ENCODE measurements around the gene OTUD5. TPM values are rescaled to one million over a fixed set of nuclear protein-coding genes. Genes with fewer than 3 reads are reported as not detected.

The OTUD5 gene
- total RNA-seq, 2 experiments from 2014 or later = 60.7 to 62.4 TPM

DNA sequence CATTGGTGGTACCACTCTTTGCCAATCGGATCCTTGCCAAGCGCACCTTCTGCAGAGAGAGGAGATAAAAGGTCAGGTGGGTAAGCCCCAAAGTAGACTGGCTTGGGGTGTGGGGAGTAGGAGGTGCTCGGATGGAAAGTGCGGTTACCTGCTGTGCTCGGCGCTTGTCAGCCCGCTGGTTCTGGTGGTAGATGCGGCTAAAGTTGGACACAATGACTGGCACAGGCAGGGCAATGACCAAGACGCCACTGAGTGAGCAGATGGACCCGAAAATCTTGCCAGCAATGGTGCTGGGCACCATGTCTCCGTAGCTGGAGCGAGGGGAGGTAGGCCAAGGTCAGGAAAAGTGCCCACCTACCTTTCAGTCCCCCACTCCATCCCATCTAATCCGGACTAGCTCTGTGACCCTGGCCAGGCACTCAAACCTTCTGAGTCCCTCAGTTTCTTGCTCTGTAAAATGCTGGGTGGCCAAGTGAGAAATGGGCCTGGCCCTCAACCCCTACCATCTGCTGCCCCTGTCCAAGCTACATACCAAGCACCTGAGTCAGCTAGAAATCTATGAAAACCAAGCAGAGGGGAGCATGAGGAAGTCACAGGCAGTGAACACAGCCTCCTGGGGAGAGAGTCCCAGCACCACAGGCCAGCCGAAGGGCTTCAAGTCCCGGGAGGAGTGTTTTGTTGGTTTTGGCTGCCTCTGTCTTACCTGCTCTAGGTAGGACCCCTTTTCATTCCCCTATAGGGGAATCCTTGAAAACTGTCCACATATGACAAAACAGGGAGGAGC lies 9.6 kb upstream of the OTUD5 start:
- Mint-ChIP-seq H3K4me3 (no peak overlapping the region), H3K4me1 (peaks cover 2% of the 10 kb centered on the region), H3K27ac (peak overlapping the region; percentile 34), H3K9me3 (no peaks in the 10 kb centered on the region), H3K36me3 (peaks cover 5% of the 10 kb centered on the region), H3K27me3 (no peaks in the 10 kb centered on the region)
- POLR2A ChIA-PET = no interaction called here
- ATAC-seq (ENCODE audit: low read depth) (no peak), DNase-seq (no peak)

DNA sequence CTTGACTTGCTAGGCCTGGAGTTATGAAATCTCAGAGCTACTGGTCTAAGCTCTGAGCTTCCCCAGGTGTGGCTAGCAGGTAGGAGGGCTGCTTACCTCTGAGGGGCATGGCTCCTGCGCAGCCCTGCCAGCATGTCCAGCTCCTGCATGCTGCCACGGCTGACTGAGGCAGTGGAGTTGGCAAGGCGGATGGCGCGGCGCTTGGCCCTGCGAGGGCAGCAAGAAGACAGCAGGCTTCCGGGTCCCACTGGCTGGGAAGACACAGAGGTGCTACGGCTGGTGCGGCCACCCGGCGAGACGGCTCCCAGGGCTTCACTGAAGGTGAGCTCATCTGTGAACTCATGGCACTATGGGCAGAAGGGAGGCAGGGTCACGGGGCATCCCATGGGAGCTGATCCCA lies 8.6 kb upstream of the OTUD5 start:
- H3K36me3 Mint-ChIP-seq = peaks cover 5% of the 10 kb centered on the region
- H3K9me3 Mint-ChIP-seq = no peaks in the 10 kb centered on the region
- ATAC-seq (ENCODE audit: low read depth) = no peak
- POLR2A ChIA-PET = no interaction called here
- no peak for DNase-seq
- H3K27ac Mint-ChIP-seq = no peak overlapping the region
- peaks cover 2% of the 10 kb centered on the region for H3K4me1 Mint-ChIP-seq
- no peaks in the 10 kb centered on the region for H3K27me3 Mint-ChIP-seq
- no peak overlapping the region for H3K4me3 Mint-ChIP-seq

DNA sequence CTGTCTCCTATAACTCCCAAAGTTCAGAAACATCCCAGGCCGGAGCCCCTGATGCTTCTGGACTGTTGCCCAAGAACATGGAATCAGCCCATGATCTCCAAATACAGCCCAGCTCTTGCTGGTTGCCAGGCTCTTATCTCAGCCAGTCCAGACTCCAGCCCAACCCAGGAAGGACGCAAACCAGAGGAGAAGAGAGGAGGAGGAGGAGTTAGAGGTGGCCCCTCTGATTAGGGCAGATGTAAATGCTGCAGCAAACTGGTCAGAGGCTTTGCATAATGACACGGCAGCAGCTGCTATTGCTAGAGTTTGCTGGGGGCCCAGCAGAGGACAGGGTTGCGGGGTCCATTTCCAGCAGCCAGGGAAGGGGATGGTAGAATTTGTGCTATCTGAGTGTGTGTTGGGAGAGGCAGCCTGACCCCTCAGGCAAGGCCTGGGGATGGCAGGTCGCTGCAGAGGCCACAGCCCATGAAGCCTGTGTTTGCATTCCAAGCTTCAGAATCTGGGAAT lies 4.2 kb upstream of the OTUD5 start:
- Mint-ChIP-seq H3K9me3 (no peaks in the 10 kb centered on the region), H3K4me3 (no peak overlapping the region), H3K36me3 (peaks cover 3% of the 10 kb centered on the region), H3K4me1 (peaks cover 3% of the 10 kb centered on the region), H3K27me3 (no peaks in the 10 kb centered on the region), H3K27ac (no peak overlapping the region)
- DNase-seq (no peak), ATAC-seq (ENCODE audit: low read depth) (no peak)
- POLR2A ChIA-PET = no interaction called here

DNA sequence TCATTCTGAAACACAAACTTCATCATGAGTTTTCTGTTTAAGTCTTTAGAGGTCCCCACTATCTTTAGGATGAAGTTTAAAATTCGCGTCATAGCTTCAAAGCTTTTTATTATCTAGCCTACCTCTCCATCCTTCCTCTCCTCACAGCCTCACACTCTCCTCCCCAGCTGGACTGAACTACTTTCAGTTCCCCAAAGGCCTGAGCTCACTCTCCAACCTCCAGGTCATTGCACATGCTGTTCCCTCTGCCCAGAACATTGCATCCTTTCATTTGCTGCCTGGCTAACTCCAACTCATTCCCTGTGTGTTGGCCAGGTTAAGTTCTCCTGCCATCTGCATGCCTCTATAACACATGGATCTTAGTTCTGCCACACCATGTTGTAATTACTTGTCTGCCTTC lies 2.9 kb upstream of the OTUD5 start:
- Mint-ChIP-seq H3K4me1 (peaks cover 6% of the 10 kb centered on the region), H3K9me3 (no peaks in the 10 kb centered on the region), H3K27me3 (no peaks in the 10 kb centered on the region), H3K36me3 (peaks cover 2% of the 10 kb centered on the region), H3K4me3 (peak overlapping the region; percentile 41), H3K27ac (no peak overlapping the region)
- ATAC-seq (ENCODE audit: low read depth) (no peak), DNase-seq (no peak)
- POLR2A ChIA-PET = no interaction called here

DNA sequence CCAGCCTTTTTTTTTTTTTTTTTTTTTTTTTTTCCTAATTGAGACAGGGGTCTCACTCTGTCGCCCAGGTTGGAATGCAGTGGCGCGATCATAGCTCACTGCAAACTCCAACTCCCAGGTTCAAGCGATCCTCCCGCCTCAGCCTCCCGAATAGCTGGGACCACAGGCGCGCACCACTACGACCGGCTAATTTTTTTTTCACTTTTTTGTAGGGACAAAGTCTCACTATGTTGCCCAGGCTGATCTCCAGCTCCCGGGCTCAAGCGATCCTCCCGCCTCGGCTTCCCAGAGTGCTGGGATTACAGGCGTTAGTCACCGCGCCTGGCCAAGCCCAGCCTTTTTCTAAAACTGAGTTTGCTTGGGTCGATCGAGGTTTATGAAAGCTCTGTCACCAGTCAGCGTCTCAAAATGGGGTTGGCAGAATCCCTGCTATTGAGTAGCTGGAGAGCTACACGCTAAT lies 1.3 kb upstream of the OTUD5 start:
- Mint-ChIP-seq H3K4me3 (peak overlapping the region; percentile 98), H3K9me3 (no peaks in the 10 kb centered on the region), H3K27me3 (no peaks in the 10 kb centered on the region), H3K4me1 (peaks cover 6% of the 10 kb centered on the region), H3K27ac (peak overlapping the region; percentile 100), H3K36me3 (no peaks in the 10 kb centered on the region)
- DNase-seq (no peak), ATAC-seq (ENCODE audit: low read depth) (no peak)
- POLR2A ChIA-PET = interaction anchor here (0.6 to 2.6 kb wide), 20 partner anchors 12 to 299 kb away, joined by 3 to 19 read pairs (median 4); partner anchors contain the start of genes GRIPAP1, HDAC6, KCND1 and PQBP1

DNA sequence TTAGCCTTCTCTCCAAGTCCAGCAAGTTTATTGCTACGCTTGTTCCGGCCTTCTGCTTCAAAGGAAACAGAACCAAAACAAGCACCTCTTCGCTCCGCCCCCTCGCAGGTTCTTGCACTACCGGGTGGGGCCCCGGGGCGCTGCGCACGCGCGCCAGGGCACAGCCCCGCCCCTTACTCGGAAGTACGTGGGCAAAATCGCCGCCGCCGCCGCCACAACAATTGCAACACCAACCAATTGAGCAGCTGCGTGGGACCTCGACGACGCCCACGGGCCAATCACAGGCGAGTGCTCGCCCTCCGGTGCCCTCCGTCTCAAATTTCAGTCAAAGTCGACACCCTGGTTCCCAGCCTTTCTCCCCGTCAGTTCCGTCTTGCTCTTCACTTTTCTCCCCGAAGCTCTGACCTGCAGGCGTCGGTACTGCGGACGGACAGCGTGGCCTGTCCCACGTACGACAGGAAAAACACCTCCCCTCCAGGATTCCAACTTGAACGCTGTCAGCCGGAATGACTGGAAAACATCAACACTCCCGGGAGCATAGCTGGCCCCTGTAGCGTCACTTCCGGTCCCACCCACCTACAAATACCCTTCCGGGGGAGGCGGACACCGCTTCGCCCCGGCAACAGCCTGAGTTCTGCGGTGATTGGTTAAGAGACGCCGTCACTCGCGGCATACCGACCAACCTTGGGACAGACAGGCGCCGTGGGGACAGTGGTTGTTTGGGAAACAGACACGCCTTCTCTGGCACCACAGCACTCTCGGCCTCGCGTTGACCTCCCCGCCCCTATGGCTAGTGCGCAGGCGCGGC lies 624 bp upstream of the OTUD5 start:
- Mint-ChIP-seq H3K27me3 (no peaks in the 10 kb centered on the region), H3K9me3 (no peaks in the 10 kb centered on the region), H3K36me3 (no peaks in the 10 kb centered on the region), H3K4me3 (peak overlapping the region; percentile 98), H3K4me1 (peaks cover 8% of the 10 kb centered on the region), H3K27ac (peak overlapping the region; percentile 100)
- POLR2A ChIA-PET = interaction anchor here (0.6 to 2.6 kb wide), 23 partner anchors 12 to 300 kb away, joined by 3 to 19 read pairs (median 4); partner anchors contain the start of genes GRIPAP1, HDAC6, KCND1 and PQBP1
- ATAC-seq (ENCODE audit: low read depth) (peak; percentile 86), DNase-seq (peak; percentile 92)

DNA sequence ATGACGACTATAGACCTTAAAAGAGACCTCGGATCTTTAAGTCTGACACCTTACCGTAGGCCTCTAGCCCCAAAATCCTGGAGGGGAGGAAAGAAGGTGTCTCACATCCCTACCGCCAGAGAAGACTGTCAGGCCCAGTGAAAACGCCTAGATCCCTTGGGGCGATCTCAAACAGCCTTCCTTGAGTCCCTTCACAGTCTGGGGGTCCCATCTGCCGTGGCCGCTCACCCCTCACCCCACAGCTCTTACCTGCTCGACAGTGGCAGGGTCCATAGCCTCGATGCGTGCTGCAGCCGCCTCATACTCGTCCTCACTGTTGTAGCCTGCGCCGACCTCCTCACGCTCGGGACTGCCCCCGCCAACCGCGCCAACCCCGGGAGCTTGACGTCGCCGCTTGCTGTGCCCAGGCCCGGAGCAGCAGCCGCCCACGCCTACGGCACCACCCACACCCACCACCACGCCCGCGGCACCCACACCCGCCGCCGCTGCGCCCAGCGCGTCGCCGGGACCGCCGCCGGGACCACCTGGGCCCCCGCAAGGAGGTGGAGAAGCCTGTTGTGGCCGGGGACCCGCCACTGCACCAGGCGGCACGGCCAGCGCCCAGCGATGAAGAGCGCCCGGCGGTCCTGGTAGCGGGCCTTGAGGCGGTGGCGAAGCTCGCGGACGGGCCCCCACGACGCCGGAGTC lies 536 bp downstream of the OTUD5 start:
- Mint-ChIP-seq H3K27ac (peak overlapping the region; percentile 80), H3K4me1 (peaks cover 14% of the 10 kb centered on the region), H3K9me3 (no peaks in the 10 kb centered on the region), H3K27me3 (no peaks in the 10 kb centered on the region), H3K4me3 (peak overlapping the region; percentile 84), H3K36me3 (no peaks in the 10 kb centered on the region)
- DNase-seq = peak; percentile 52
- no peak for ATAC-seq (ENCODE audit: low read depth)
- POLR2A ChIA-PET = interaction anchor here (0.6 to 1.6 kb wide), 3 partner anchors 20 to 155 kb away, joined by 6 read pairs; partner anchors contain the start of gene HDAC6

DNA sequence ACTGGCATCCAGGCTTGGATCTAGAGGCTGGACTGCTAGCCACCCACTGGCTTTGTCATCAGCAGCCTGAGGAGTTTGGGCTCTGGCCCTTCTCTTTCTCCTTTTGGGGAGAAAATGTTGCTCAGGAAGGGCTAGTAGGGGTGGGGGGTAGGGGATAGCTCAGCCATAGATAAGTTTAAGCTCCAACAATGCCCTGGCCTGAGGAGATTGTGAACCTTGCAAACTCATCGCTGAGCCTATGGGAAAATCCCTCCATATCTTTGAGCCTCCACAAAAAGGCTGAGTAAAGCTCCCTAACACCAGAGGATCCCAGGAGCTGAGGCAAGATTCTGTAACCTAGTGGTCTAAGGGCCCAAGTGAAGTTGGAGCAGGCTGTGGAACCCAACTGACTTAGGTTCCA lies 8.8 kb downstream of the OTUD5 start:
- Mint-ChIP-seq H3K4me3 (no peak overlapping the region), H3K27me3 (no peaks in the 10 kb centered on the region), H3K4me1 (peaks cover 20% of the 10 kb centered on the region), H3K9me3 (no peaks in the 10 kb centered on the region), H3K36me3 (peaks cover 4% of the 10 kb centered on the region), H3K27ac (no peak overlapping the region)
- no peak for DNase-seq
- POLR2A ChIA-PET = interaction anchor here (0.6 kb wide), 2 partner anchors 56 to 321 kb away, joined by 3 read pairs; no protein-coding TSS in a partner anchor
- ATAC-seq (ENCODE audit: low read depth) = no peak

DNA sequence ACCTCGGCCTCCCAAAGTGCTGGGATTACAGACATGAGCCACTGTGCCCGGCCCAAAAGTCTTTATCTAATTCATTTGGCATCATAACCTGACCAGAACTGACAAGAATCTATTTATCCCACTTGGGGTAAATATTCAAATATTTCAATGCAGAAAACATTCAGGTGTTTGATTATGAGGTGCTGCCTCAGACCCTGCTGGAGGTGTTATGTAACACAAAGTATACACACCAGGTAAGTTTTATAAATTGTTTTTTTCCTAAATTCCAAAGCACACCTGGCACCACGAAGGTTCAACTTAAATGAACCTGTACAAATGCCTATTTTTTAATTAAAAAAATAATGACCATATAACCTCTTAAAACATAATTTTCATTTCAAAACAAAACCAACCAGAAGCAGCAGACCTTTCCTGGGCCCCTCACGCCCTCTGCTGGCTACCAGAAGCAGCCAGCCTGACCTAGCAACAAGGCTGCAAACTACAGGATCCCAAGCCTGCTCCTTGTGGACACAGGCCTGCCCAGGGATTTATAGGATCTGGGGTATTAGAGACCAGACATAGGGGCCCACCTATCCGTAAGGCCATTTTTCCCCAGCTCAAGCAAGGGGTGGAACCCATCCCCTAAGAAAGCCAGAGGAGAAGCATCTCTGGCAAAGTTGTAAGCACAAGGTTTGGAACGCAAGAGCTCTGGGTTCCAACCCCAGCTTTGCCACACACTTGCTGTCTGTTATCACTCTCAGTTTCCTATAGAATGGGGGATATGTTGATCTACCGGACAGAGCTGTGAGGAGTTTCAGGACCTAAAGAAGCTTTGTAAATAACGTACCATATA lies 11.7 kb downstream of the OTUD5 start:
- H3K27ac Mint-ChIP-seq = peak overlapping the region; percentile 54
- no peaks in the 10 kb centered on the region for H3K27me3 Mint-ChIP-seq
- POLR2A ChIA-PET = interaction anchor here (0.7 to 1.8 kb wide), 2 partner anchors 12 to 97 kb away, joined by 3 to 5 read pairs; partner anchors contain the start of gene OTUD5
- DNase-seq (peak; percentile 52), ATAC-seq (ENCODE audit: low read depth) (peak; percentile 43)
- H3K4me3 Mint-ChIP-seq = no peak overlapping the region
- peaks cover 17% of the 10 kb centered on the region for H3K36me3 Mint-ChIP-seq
- H3K4me1 Mint-ChIP-seq = peaks cover 29% of the 10 kb centered on the region
- no peaks in the 10 kb centered on the region for H3K9me3 Mint-ChIP-seq

DNA sequence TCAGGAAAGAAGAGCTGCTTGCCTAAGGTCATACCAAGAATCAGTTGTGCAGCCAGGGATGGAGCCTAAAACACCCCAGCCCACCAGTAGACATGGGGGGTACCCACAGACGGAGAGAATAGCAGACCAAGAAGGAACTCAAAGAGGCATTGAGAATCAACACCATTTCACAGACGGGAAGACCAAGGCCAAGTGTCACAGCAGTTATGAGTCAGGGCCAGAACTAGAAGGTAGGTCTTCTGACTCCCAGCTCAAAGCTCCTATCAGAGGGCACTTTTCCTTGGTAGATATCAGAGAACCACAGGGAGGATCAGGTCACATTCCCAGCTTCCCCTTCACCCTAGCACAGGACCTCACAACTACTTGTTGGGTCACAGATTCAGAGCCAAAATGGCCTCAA lies 14.5 kb downstream of the OTUD5 start:
- peaks cover 20% of the 10 kb centered on the region for H3K36me3 Mint-ChIP-seq
- H3K4me1 Mint-ChIP-seq = peaks cover 53% of the 10 kb centered on the region
- POLR2A ChIA-PET = interaction anchor here (1.6 to 7.2 kb wide), 2 partner anchors 24 to 31 kb away, joined by 5 to 51 read pairs; partner anchors contain the start of genes PIM2 and SLC35A2
- no peaks in the 10 kb centered on the region for H3K27me3 Mint-ChIP-seq
- H3K9me3 Mint-ChIP-seq = no peaks in the 10 kb centered on the region
- no peak for DNase-seq
- H3K4me3 Mint-ChIP-seq = no peak overlapping the region
- peak overlapping the region; percentile 25 for H3K27ac Mint-ChIP-seq
- ATAC-seq (ENCODE audit: low read depth) = no peak

DNA sequence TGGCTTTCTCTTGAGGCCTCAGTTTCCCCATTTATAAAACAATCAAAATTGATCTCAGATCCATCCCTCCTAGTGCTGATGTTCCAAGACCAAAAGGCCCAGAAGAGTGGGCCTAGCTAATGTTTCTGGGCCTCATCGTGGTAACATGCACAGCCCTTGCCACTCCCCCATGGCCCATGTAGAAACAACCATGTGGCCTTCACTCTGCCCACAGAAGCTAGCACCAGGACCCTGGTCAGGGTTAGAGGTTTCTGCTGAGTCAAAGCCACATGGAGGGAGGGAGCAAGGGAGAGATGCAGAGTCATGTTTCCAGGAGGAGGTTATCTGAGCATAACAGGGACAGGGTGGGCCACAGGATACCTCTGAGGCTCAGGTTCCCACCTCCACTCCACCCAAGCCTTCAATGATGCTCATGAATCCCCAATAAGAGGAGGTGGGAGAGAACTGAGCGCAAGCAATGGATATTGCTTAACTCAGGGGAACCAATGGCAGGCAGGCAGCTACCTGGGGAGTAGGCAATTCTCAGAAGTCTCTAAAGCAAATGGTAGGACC lies 16.9 kb downstream of the OTUD5 start:
- peak overlapping the region; percentile 55 for H3K4me3 Mint-ChIP-seq
- ATAC-seq (ENCODE audit: low read depth) (no peak), DNase-seq (no peak)
- POLR2A ChIA-PET = interaction anchor here (1.0 to 7.2 kb wide), 5 partner anchors 21 to 139 kb away, joined by 3 to 51 read pairs (median 8); partner anchors contain the start of genes HDAC6, PIM2, PQBP1 and SLC35A2
- H3K9me3 Mint-ChIP-seq = no peaks in the 10 kb centered on the region
- peak overlapping the region; percentile 96 for H3K27ac Mint-ChIP-seq
- peaks cover 62% of the 10 kb centered on the region for H3K4me1 Mint-ChIP-seq
- H3K36me3 Mint-ChIP-seq = peaks cover 26% of the 10 kb centered on the region
- no peaks in the 10 kb centered on the region for H3K27me3 Mint-ChIP-seq
